Measurements from ENCODE around the gene SEMA3A.
A peak's percentile ranks its signal among the peaks of the same experiment; 100 is the strongest.

Gene SEMA3A

GRCh38 chr7:84191261-84191660 is 3.3 kb downstream of the SEMA3A start:
- in situ Hi-C loops (cut with HindIII; ENCODE audit: low pct_unique_long_range_greater_than_20kb, low sequenced_read_pairs): no loop called here
- DNase-seq (ENCODE audit: low read depth in 1 of 2, low spot score in 1 of 2): no peak
- TF ChIP-seq JUND (IDR thresholded peaks at IDR 0.05; ENCODE audit: low read depth): no peak

GRCh38 chr7:84190016-84190705 is 4.4 kb downstream of the SEMA3A start:
- no peak for DNase-seq (ENCODE audit: low read depth in 1 of 2, low spot score in 1 of 2)
- no peak for TF ChIP-seq JUND (IDR thresholded peaks at IDR 0.05; ENCODE audit: low read depth)
- in situ Hi-C loops (cut with HindIII; ENCODE audit: low pct_unique_long_range_greater_than_20kb, low sequenced_read_pairs): no loop called here

GRCh38 chr7:84188786-84189405 is 5.7 kb downstream of the SEMA3A start:
- in situ Hi-C loops (cut with HindIII; ENCODE audit: low pct_unique_long_range_greater_than_20kb, low sequenced_read_pairs): no loop called here
- no peak for TF ChIP-seq JUND (IDR thresholded peaks at IDR 0.05; ENCODE audit: low read depth)
- DNase-seq (ENCODE audit: low read depth in 1 of 2, low spot score in 1 of 2): peak; percentile 14 to 55

GRCh38 chr7:84187813-84188510 is 6.6 kb downstream of the SEMA3A start:
- no peak for TF ChIP-seq JUND (IDR thresholded peaks at IDR 0.05; ENCODE audit: low read depth)
- DNase-seq (ENCODE audit: low read depth in 1 of 2, low spot score in 1 of 2): no peak
- in situ Hi-C loops (cut with HindIII; ENCODE audit: low pct_unique_long_range_greater_than_20kb, low sequenced_read_pairs): no loop called here

GRCh38 chr7:84187087-84187805 is 7.3 kb downstream of the SEMA3A start:
- in situ Hi-C loops (cut with HindIII; ENCODE audit: low pct_unique_long_range_greater_than_20kb, low sequenced_read_pairs): no loop called here
- TF ChIP-seq JUND (IDR thresholded peaks at IDR 0.05; ENCODE audit: low read depth): no peak

GRCh38 chr7:84183741-84184140 is 10.8 kb downstream of the SEMA3A start:
- no peak for DNase-seq (ENCODE audit: low read depth in 1 of 2, low spot score in 1 of 2)
- no peak for TF ChIP-seq JUND (IDR thresholded peaks at IDR 0.05; ENCODE audit: low read depth)
- in situ Hi-C loops (cut with HindIII; ENCODE audit: low pct_unique_long_range_greater_than_20kb, low sequenced_read_pairs): no loop called here

More at GRCh38 chr7:84187087-84187805, 7.3 kb downstream of the SEMA3A start:
- DNase-seq (ENCODE audit: low read depth in 1 of 2, low spot score in 1 of 2): no peak

GRCh38 chr7:84182301-84182700 is 12.3 kb downstream of the SEMA3A start:
- no peak for TF ChIP-seq JUND (IDR thresholded peaks at IDR 0.05; ENCODE audit: low read depth)
- in situ Hi-C loops (cut with HindIII; ENCODE audit: low pct_unique_long_range_greater_than_20kb, low sequenced_read_pairs): no loop called here
- DNase-seq (ENCODE audit: low read depth in 1 of 2, low spot score in 1 of 2): no peak

- in situ Hi-C loops (cut with HindIII; ENCODE audit: low pct_unique_long_range_greater_than_20kb, low sequenced_read_pairs): no loop called here
- no peak for TF ChIP-seq JUND (IDR thresholded peaks at IDR 0.05; ENCODE audit: low read depth)
- no peak for DNase-seq (ENCODE audit: low read depth in 1 of 2, low spot score in 1 of 2)
Measured at GRCh38 chr7:84181628-84182027, 13.0 kb downstream of the SEMA3A start.

GRCh38 chr7:84177758-84178412 is 16.7 kb downstream of the SEMA3A start:
- DNase-seq (ENCODE audit: low read depth in 1 of 2, low spot score in 1 of 2): no peak
- in situ Hi-C loops (cut with HindIII; ENCODE audit: low pct_unique_long_range_greater_than_20kb, low sequenced_read_pairs): no loop called here
- no peak for TF ChIP-seq JUND (IDR thresholded peaks at IDR 0.05; ENCODE audit: low read depth)

GRCh38 chr7:84176716-84177115 is 17.9 kb downstream of the SEMA3A start:
- no peak for TF ChIP-seq JUND (IDR thresholded peaks at IDR 0.05; ENCODE audit: low read depth)
- in situ Hi-C loops (cut with HindIII; ENCODE audit: low pct_unique_long_range_greater_than_20kb, low sequenced_read_pairs): no loop called here
- no peak for DNase-seq (ENCODE audit: low read depth in 1 of 2, low spot score in 1 of 2)

- in situ Hi-C loops (cut with HindIII; ENCODE audit: low pct_unique_long_range_greater_than_20kb, low sequenced_read_pairs): no loop called here
- no peak for DNase-seq (ENCODE audit: low read depth in 1 of 2, low spot score in 1 of 2)
- no peak for TF ChIP-seq JUND (IDR thresholded peaks at IDR 0.05; ENCODE audit: low read depth)
Measured at GRCh38 chr7:84175461-84175860, 19.1 kb downstream of the SEMA3A start.

GRCh38 chr7:84170646-84171045 is 23.9 kb downstream of the SEMA3A start:
- TF ChIP-seq JUND (IDR thresholded peaks at IDR 0.05; ENCODE audit: low read depth): no peak
- no peak for DNase-seq (ENCODE audit: low read depth in 1 of 2, low spot score in 1 of 2)
- in situ Hi-C loops (cut with HindIII; ENCODE audit: low pct_unique_long_range_greater_than_20kb, low sequenced_read_pairs): no loop called here
